C4-2B (cell line): ENCODE data around the gene JMJD7.

Source experiments
- CTCF ChIP-seq: fragments of 450-650 bp; conservative IDR thresholded peaks from 2 replicates; pipeline ENCODE4 v1.5.1; 2017; ENCODE audit warnings: mild to moderate bottlenecking
- ZFX ChIP-seq: fragments of 450-650 bp; IDR thresholded peaks from 2 replicates; pipeline ENCODE4 v1.6.1; 2017

GRCh38 chr15:41799488-41799805 is 28.4 kb upstream of the JMJD7 start:
- no peak for TF ChIP-seq CTCF
- no peak for TF ChIP-seq ZFX
